Transverse colon (tissue), 4 donors: ENCODE measurements around the gene C3orf52. TPM values are rescaled to one million over a fixed set of nuclear protein-coding genes. Genes with fewer than 3 reads are reported as not detected.

Experiments
- DNase-seq: peaks from one replicate; pipeline ENCODE4 v3.0.0-alpha.2; 2019
- H3K27ac ChIP-seq, 4 donors: fragments of 200-600 bp; sonication (generic); 2 replicates each; pipeline ENCODE4 v1.5.1; 2016 to 2018; ENCODE audit warnings: inconsistent platforms in 4 of 4
- H3K27me3 ChIP-seq: fragments of 200-600 bp; sonication (generic); 2 replicates; pipeline ENCODE4 v1.5.1; 2017; ENCODE audit warnings: inconsistent platforms
- H3K36me3 ChIP-seq, 4 donors: fragments of 200-600 bp; sonication (generic); 2 replicates each; pipeline ENCODE4 v1.5.1; 2017 to 2019; ENCODE audit warnings: inconsistent platforms in 4 of 4
- H3K4me1 ChIP-seq, 4 donors: fragments of 200-600 bp; sonication (generic); 2 replicates each; pipeline ENCODE4 v1.5.1; 2017 to 2020; ENCODE audit warnings: inconsistent platforms in 4 of 4
- H3K4me3 ChIP-seq, 4 donors: fragments of 200-600 bp; sonication (generic); 1 replicate in 1 of 4; 2 replicates in 3 of 4; pipeline versions ENCODE4 v1.5.1 to v1.6.1; 2017 to 2019; ENCODE audit warnings: inconsistent platforms in 4 of 4
- H3K9me3 ChIP-seq, 2 donors: fragments of 200-600 bp; sonication (generic); 2 replicates each; pipeline ENCODE4 v1.5.1; 2017 to 2019; ENCODE audit warnings: inconsistent platforms in 2 of 2
- EP300 ChIP-seq: sonication (generic); formaldehyde crosslinking; IDR thresholded peaks from one replicate; pipeline ENCODE4 v1.6.1; 2017; ENCODE audit warnings: antibody characterized with exemption, low read depth
- POLR2A ChIP-seq: fragments of 450-650 bp; IDR thresholded peaks from one replicate; pipeline ENCODE4 v1.6.1; 2016; ENCODE audit warnings: antibody characterized with exemption, mild to moderate bottlenecking, moderate library complexity
- POLR2AphosphoS5 ChIP-seq, 3 donors: sonication (generic); formaldehyde crosslinking; IDR thresholded peaks; one replicate each; pipeline ENCODE4 v1.6.1; 2016; ENCODE audit warnings: antibody characterized with exemption in 3 of 3
- WGBS, 2 donors: methylation state at CpG; one replicate each; pipeline ENCODE4 v1.1.5; 2018; ENCODE audit warnings: low coverage in 1 of 2; 5-methylcytosine and 5-hydroxymethylcytosine counted together
- in situ Hi-C, 4 donors: fragments of 200-750 bp; cut with MboI; loops; one replicate each; pipeline versions ENCODE4 v1.15.0 to v1.15.1; 2017; ENCODE audit warnings: low sequenced_read_pairs in 3 of 4, low pct_ligation_motif_present in 1 of 4, low pct_unique_long_range_greater_than_20kb in 1 of 4
- intact Hi-C: fragments of 100-400 bp; cut with DNase I; formaldehyde crosslinking; loops from one replicate; pipeline ENCODE4 v1.15.1; 2023; ENCODE audit warnings: low total_unique reads
- total RNA-seq, 4 donors: library from RNA; depleted of rRNA; stranded (reverse); fragments of >200 nt; gene quantifications; one replicate each; pipeline ENCODE4 v1.1.0, GENCODE V29; 2016
- TF ChIP-seq, protein P1 (sequence below), 5 experiments: fragments of 200-600 bp in 3 of 5; fragments of 450-650 bp in 2 of 5; sonication (generic) in 3 of 5; IDR thresholded peaks; 1 replicate in 2 of 5; 2 replicates in 3 of 5; pipeline ENCODE4 v1.5.1; 2016 to 2017; ENCODE audit warnings: antibody characterized with exemption in 5 of 5, inconsistent platforms in 3 of 5, mild to moderate bottlenecking in 2 of 5, moderate library complexity in 1 of 5

C3orf52 gene
- total RNA-seq, 4 donors from 2014 or later, result 26.9 to 65.7 (median 47.1) TPM

GRCh38 chr3:112138219-112138969 lies 52.2 kb downstream of the C3orf52 start:
- no peak for DNase-seq
- no peak for TF ChIP-seq EP300
- no peak for TF ChIP-seq POLR2AphosphoS5 (IDR thresholded peaks at IDR 0.05)
- 60 to 64% methylated on average over 1 of the region's 1 CpG for WGBS, 2 donors
- intact Hi-C loops, result no loop called here
- in situ Hi-C loops, result loop anchor here in 2 of 4 donors (25.0 kb wide), 1 partner anchor 374 kb away; no protein-coding TSS in a partner anchor
- H3K27me3 ChIP-seq, result no peaks in the 10 kb centered on the region
- H3K4me1 ChIP-seq, result peaks cover 0 to 5% (median 0%) of the 10 kb centered on the region in 4 donors
- no peaks in the 10 kb centered on the region for H3K9me3 ChIP-seq
- H3K36me3 ChIP-seq, result no peaks in the 10 kb centered on the region
- no peak overlapping the region for H3K4me3 ChIP-seq
- H3K27ac ChIP-seq, result no peak overlapping the region

- Histone ChIP-seq H3K4me3 (no peak overlapping the region), H3K27me3 (no peaks in the 10 kb centered on the region), H3K4me1 (peaks cover 0 to 5% (median 0%) of the 10 kb centered on the region in 4 donors), H3K9me3 (peaks cover 0 to 8% of the 10 kb centered on the region in 2 donors), H3K36me3 (no peaks in the 10 kb centered on the region), H3K27ac (no peak overlapping the region)
- no peak for DNase-seq
- no peak for TF ChIP-seq POLR2A
- TF ChIP-seq, protein P1, sequence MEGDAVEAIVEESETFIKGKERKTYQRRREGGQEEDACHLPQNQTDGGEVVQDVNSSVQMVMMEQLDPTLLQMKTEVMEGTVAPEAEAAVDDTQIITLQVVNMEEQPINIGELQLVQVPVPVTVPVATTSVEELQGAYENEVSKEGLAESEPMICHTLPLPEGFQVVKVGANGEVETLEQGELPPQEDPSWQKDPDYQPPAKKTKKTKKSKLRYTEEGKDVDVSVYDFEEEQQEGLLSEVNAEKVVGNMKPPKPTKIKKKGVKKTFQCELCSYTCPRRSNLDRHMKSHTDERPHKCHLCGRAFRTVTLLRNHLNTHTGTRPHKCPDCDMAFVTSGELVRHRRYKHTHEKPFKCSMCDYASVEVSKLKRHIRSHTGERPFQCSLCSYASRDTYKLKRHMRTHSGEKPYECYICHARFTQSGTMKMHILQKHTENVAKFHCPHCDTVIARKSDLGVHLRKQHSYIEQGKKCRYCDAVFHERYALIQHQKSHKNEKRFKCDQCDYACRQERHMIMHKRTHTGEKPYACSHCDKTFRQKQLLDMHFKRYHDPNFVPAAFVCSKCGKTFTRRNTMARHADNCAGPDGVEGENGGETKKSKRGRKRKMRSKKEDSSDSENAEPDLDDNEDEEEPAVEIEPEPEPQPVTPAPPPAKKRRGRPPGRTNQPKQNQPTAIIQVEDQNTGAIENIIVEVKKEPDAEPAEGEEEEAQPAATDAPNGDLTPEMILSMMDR (IDR thresholded peaks at IDR 0.05), result no peak
- no peak for TF ChIP-seq EP300
- no peak for TF ChIP-seq POLR2AphosphoS5 (IDR thresholded peaks at IDR 0.05)
- WGBS, 2 donors, result 85 to 88% methylated on average over 1 of the region's 1 CpG
- in situ Hi-C loops (loop anchor here in 2 of 4 donors (25.0 kb wide), 1 partner anchor 372 kb away; no protein-coding TSS in a partner anchor), intact Hi-C loops (no loop called here)
These were observed 54.4 kb downstream of the C3orf52 start for GRCh38 chr3:112140584-112140983.

GRCh38 chr3:112141293-112141692 lies 55.1 kb downstream of the C3orf52 start:
- TF ChIP-seq, protein P1 (IDR thresholded peaks at IDR 0.05), result no peak
- TF ChIP-seq POLR2AphosphoS5 (IDR thresholded peaks at IDR 0.05) (no peak), EP300 (no peak), POLR2A (no peak)
- H3K4me1 ChIP-seq, result peaks cover 0 to 5% (median 0%) of the 10 kb centered on the region in 4 donors
- in situ Hi-C loops (loop anchor here in 2 of 4 donors (25.0 kb wide), 1 partner anchor 371 kb away; no protein-coding TSS in a partner anchor), intact Hi-C loops (no loop called here)
- H3K27ac ChIP-seq, result no peak overlapping the region
- H3K4me3 ChIP-seq, result no peak overlapping the region
- no peaks in the 10 kb centered on the region for H3K27me3 ChIP-seq
- no peak for DNase-seq
- WGBS, 2 donors, result 72 to 80% methylated on average over 2 of the region's 2 CpGs
- no peaks in the 10 kb centered on the region for H3K36me3 ChIP-seq
- peaks cover 0 to 8% of the 10 kb centered on the region in 2 donors for H3K9me3 ChIP-seq

DNA sequence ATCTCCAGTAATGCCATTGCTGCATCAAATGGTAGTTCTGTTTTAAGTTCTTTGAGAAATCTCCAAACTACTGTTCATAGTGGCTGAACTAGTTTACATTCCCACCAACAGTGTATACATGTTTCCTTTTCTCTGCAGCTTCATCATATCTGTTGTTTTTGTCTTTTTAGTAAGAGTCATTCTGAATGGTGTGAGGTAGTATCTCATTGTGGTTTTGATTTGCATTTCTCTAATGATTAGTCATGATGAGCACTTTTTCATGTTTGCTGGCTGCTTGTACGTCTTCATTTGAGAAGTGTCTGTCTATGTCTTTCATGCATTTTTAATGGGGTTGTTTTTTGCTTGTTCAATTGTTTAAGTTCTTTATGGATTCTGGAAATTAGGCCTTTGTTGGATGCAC lies 57.1 kb downstream of the C3orf52 start:
- H3K9me3 ChIP-seq, result peaks cover 12 to 13% of the 10 kb centered on the region in 2 donors
- H3K4me1 ChIP-seq, result no peaks in the 10 kb centered on the region
- DNase-seq, result no peak
- H3K27ac ChIP-seq, result no peak overlapping the region
- H3K27me3 ChIP-seq, result no peaks in the 10 kb centered on the region
- H3K4me3 ChIP-seq, result no peak overlapping the region
- WGBS, 2 donors, result 69 to 100% methylated on average over 1 of the region's 1 CpG
- TF ChIP-seq POLR2A, result no peak
- no peak for TF ChIP-seq POLR2AphosphoS5 (IDR thresholded peaks at IDR 0.05)
- TF ChIP-seq EP300, result no peak
- TF ChIP-seq, protein P1 (IDR thresholded peaks at IDR 0.05), result no peak
- intact Hi-C loops, result no loop called here
- in situ Hi-C loops, result loop anchor here in 2 of 4 donors (25.0 kb wide), 1 partner anchor 369 kb away; no protein-coding TSS in a partner anchor
- no peaks in the 10 kb centered on the region for H3K36me3 ChIP-seq
